ENCODE measurements around the gene TDRD10. TPM values are rescaled to one million over a fixed set of nuclear protein-coding genes. Genes with fewer than 3 reads are reported as not detected.

TDRD10 gene
- total and polyA plus RNA-seq, 2 donors (not counting 1 experiment from before 2014, with no cell fraction given): 0.06 TPM; not detected in 1

- H3K36me3 ChIP-seq (replicated peaks in 1 of 2; ENCODE audit: control extremely low read depth in 1 of 2, control insufficient read depth in 1 of 2, extremely low read depth in 1 of 2, insufficient read depth in 2 of 2, low read length in 1 of 2): no peaks in the 10 kb centered on the region
- Mint-ChIP-seq H3K9me3 (ENCODE audit: insufficient read depth) (no peaks in the 10 kb centered on the region), H3K27ac (no peak overlapping the region), H3K4me3 (no peak overlapping the region), H3K4me1 (peaks cover 5% of the 10 kb centered on the region), H3K27me3 (peaks cover 38% of the 10 kb centered on the region)
- H4K20me1 ChIP-seq (ENCODE audit: control insufficient read depth, insufficient read depth, low read length, poor library complexity, severe bottlenecking): no peaks in the 10 kb centered on the region
- DNase-seq: no peak
- ChIA-PET CTCF (no interaction called here), POLR2A (no interaction called here)
- H3K79me2 ChIP-seq (ENCODE audit: control insufficient read depth, insufficient read depth, low read length): no peaks in the 10 kb centered on the region
- no peak for ATAC-seq (ENCODE audit: low read depth)
- 97% methylated on average over 28 of the region's 29 CpGs for WGBS (ENCODE audit: insufficient coverage)
- no peak overlapping the region for H3K4me3 ChIP-seq (ENCODE audit: control extremely low read depth in 1 of 5, extremely low read depth in 1 of 5, insufficient read depth in 1 of 5, low read depth in 2 of 5, low read length in 4 of 5)
- peaks cover 0 to 31% (median 11%) of the 10 kb centered on the region in 4 experiments for H3K27me3 ChIP-seq (replicated peaks in 1 of 4; ENCODE audit: control extremely low read depth in 1 of 4, control insufficient read depth in 3 of 4, insufficient read depth in 4 of 4, low read length in 3 of 4)
- peaks cover 0 to 16% (median 0%) of the 10 kb centered on the region in 3 donors for H3K9me3 ChIP-seq (ENCODE audit: control extremely low read depth in 1 of 3, control insufficient read depth in 2 of 3, insufficient read depth in 1 of 3, low read length in 2 of 3)
- H3K27ac ChIP-seq (ENCODE audit: low read length in 2 of 2): no peak overlapping the region
- no peak overlapping the region for H2AFZ ChIP-seq (ENCODE audit: insufficient read depth, low read depth, low read length, poor library complexity, severe bottlenecking)
- intact Hi-C loops (cut with micrococcal nuclease): no loop called here
- no peak for TF ChIP-seq CTCF (IDR thresholded peaks at IDR 0.05)
- H3K9ac ChIP-seq (ENCODE audit: low read length): no peak overlapping the region
- peaks cover 8 to 10% of the 10 kb centered on the region in 2 donors for H3K4me1 ChIP-seq (ENCODE audit: control insufficient read depth in 2 of 2, insufficient read depth in 2 of 2, low read length in 2 of 2)
- no peak overlapping the region for H3K4me2 ChIP-seq (replicated peaks; ENCODE audit: low read depth, low read length, poor library complexity, severe bottlenecking)
Observed at GRCh38 chr1:154571964-154572288, 69.9 kb downstream of the TDRD10 start.

GRCh38 chr1:154572468-154573167 lies 70.6 kb downstream of the TDRD10 start:
- H3K4me1 Mint-ChIP-seq: peaks cover 2% of the 10 kb centered on the region
- no peak overlapping the region for H3K9ac ChIP-seq (ENCODE audit: low read length)
- no peak overlapping the region for H3K4me3 Mint-ChIP-seq
- no peak overlapping the region for H3K4me3 ChIP-seq (ENCODE audit: control extremely low read depth in 1 of 5, extremely low read depth in 1 of 5, insufficient read depth in 1 of 5, low read depth in 2 of 5, low read length in 4 of 5)
- peaks cover 5 to 6% of the 10 kb centered on the region in 2 donors for H3K4me1 ChIP-seq (ENCODE audit: control insufficient read depth in 2 of 2, insufficient read depth in 2 of 2, low read length in 2 of 2)
- intact Hi-C loops (cut with micrococcal nuclease): no loop called here
- no peaks in the 10 kb centered on the region for H4K20me1 ChIP-seq (ENCODE audit: control insufficient read depth, insufficient read depth, low read length, poor library complexity, severe bottlenecking)
- no peak for DNase-seq
- peaks cover 0 to 24% (median 5%) of the 10 kb centered on the region in 4 experiments for H3K27me3 ChIP-seq (replicated peaks in 1 of 4; ENCODE audit: control extremely low read depth in 1 of 4, control insufficient read depth in 3 of 4, insufficient read depth in 4 of 4, low read length in 3 of 4)
- no peaks in the 10 kb centered on the region for H3K79me2 ChIP-seq (ENCODE audit: control insufficient read depth, insufficient read depth, low read length)
- H2AFZ ChIP-seq (ENCODE audit: insufficient read depth, low read depth, low read length, poor library complexity, severe bottlenecking): no peak overlapping the region
- peaks cover 0 to 12% (median 0%) of the 10 kb centered on the region in 3 donors for H3K9me3 ChIP-seq (ENCODE audit: control extremely low read depth in 1 of 3, control insufficient read depth in 2 of 3, insufficient read depth in 1 of 3, low read length in 2 of 3)
- ATAC-seq (ENCODE audit: low read depth): no peak
- H3K36me3 ChIP-seq (replicated peaks in 1 of 2; ENCODE audit: control extremely low read depth in 1 of 2, control insufficient read depth in 1 of 2, extremely low read depth in 1 of 2, insufficient read depth in 2 of 2, low read length in 1 of 2): no peaks in the 10 kb centered on the region
- no peak overlapping the region for H3K27ac Mint-ChIP-seq
- no peaks in the 10 kb centered on the region for H3K9me3 Mint-ChIP-seq (ENCODE audit: insufficient read depth)
- ChIA-PET CTCF (interaction anchor here (1.0 kb wide), 1 partner anchor 13 kb away, joined by 6 read pairs; no protein-coding TSS in a partner anchor), POLR2A (no interaction called here)
- H3K27me3 Mint-ChIP-seq: peaks cover 33% of the 10 kb centered on the region
- no peak overlapping the region for H3K27ac ChIP-seq (ENCODE audit: low read length in 2 of 2)
- 85% methylated on average over 9 of the region's 10 CpGs for WGBS (ENCODE audit: insufficient coverage)
- H3K4me2 ChIP-seq (replicated peaks; ENCODE audit: low read depth, low read length, poor library complexity, severe bottlenecking): no peak overlapping the region
- TF ChIP-seq EZH2 (IDR thresholded peaks at IDR 0.05; ENCODE audit: borderline replicate concordance, insufficient read depth, low read depth, low read length, poor library complexity, severe bottlenecking) (no peak), CTCF (IDR thresholded peaks at IDR 0.05) (no peak)

Measured in B cell (primary cell).